Loucy (cell line): ENCODE results near the gene MYL7.

Source experiments
- CTCF ChIP-seq: fragments of 200-600 bp; sonication (generic); conservative IDR thresholded peaks from 2 replicates; pipeline ENCODE4 v1.5.1; 2014; ENCODE audit warnings: mild to moderate bottlenecking, antibody characterized with exemption, low read length
- EZH2phosphoT487 ChIP-seq: fragments of 200-600 bp; IDR thresholded peaks from 2 replicates; pipeline ENCODE4 v1.6.1; 2018; ENCODE audit warnings: antibody characterized with exemption, mild to moderate bottlenecking, moderate library complexity, borderline replicate concordance

- TF ChIP-seq CTCF (no peak), EZH2phosphoT487 (no peak)
Measured at GRCh38 chr7:44099669-44100068, 41.5 kb downstream of the MYL7 start.
